ENCODE results near the gene PTGDR2. TPM values are rescaled to one million over a fixed set of nuclear protein-coding genes. Genes with fewer than 3 reads are reported as not detected.

The PTGDR2 gene
- total and polyA plus RNA-seq, 2 donors (not counting 1 experiment from before 2014, with no cell fraction given): 0.33 to 2.4 TPM

GRCh38 chr11:60803273-60803936 lies 52.3 kb downstream of the PTGDR2 start:
- Histone ChIP-seq H3K4me1 (ENCODE audit: control insufficient read depth, extremely low read depth, insufficient read depth, low read length) (no peaks in the 10 kb centered on the region), H3K4me2 (ENCODE audit: extremely low read depth, insufficient read depth, low read length) (no peak overlapping the region), H3K27ac (ENCODE audit: insufficient read depth, low read length) (no peak overlapping the region), H3K27me3 (ENCODE audit: control insufficient read depth, insufficient read depth, low read length) (peaks cover 8% of the 10 kb centered on the region), H3K9me3 (ENCODE audit: control insufficient read depth, insufficient read depth, low read depth, low read length) (no peaks in the 10 kb centered on the region), H3K4me3 (replicated peaks in 1 of 4; ENCODE audit: control extremely low read depth in 1 of 4, insufficient read depth in 1 of 4, low read depth in 3 of 4, low read length in 4 of 4) (no peak overlapping the region), H3K79me2 (ENCODE audit: control insufficient read depth, insufficient read depth, low read length) (no peaks in the 10 kb centered on the region), H4K20me1 (ENCODE audit: control insufficient read depth, extremely low read depth, insufficient read depth, low read length) (no peaks in the 10 kb centered on the region), H2AFZ (ENCODE audit: low read length) (no peak overlapping the region), H3K9ac (ENCODE audit: insufficient read depth, low read length) (no peak overlapping the region), H3K36me3 (ENCODE audit: control insufficient read depth, insufficient read depth, low read length) (no peaks in the 10 kb centered on the region)
- no peak for DNase-seq (ENCODE audit: low read depth in 2 of 2)
- TF ChIP-seq CTCF (conservative IDR thresholded peaks at IDR 0.05 in 1 of 2, IDR thresholded peaks at IDR 0.05 in 1 of 2; ENCODE audit: low read depth in 1 of 2, low read length in 2 of 2): no peak
- TF ChIP-seq EZH2 (IDR thresholded peaks at IDR 0.05; ENCODE audit: low read length, missing control alignments): no peak

GRCh38 chr11:60801194-60801593 lies 54.6 kb downstream of the PTGDR2 start:
- Histone ChIP-seq H3K9ac (ENCODE audit: insufficient read depth, low read length) (no peak overlapping the region), H3K27ac (ENCODE audit: insufficient read depth, low read length) (no peak overlapping the region), H3K4me3 (replicated peaks in 1 of 4; ENCODE audit: control extremely low read depth in 1 of 4, insufficient read depth in 1 of 4, low read depth in 3 of 4, low read length in 4 of 4) (no peak overlapping the region), H3K9me3 (ENCODE audit: control insufficient read depth, insufficient read depth, low read depth, low read length) (no peaks in the 10 kb centered on the region), H2AFZ (ENCODE audit: low read length) (no peak overlapping the region), H3K4me1 (ENCODE audit: control insufficient read depth, extremely low read depth, insufficient read depth, low read length) (no peaks in the 10 kb centered on the region), H3K4me2 (ENCODE audit: extremely low read depth, insufficient read depth, low read length) (no peak overlapping the region), H3K27me3 (ENCODE audit: control insufficient read depth, insufficient read depth, low read length) (peaks cover 8% of the 10 kb centered on the region), H3K36me3 (ENCODE audit: control insufficient read depth, insufficient read depth, low read length) (no peaks in the 10 kb centered on the region), H4K20me1 (ENCODE audit: control insufficient read depth, extremely low read depth, insufficient read depth, low read length) (no peaks in the 10 kb centered on the region), H3K79me2 (ENCODE audit: control insufficient read depth, insufficient read depth, low read length) (no peaks in the 10 kb centered on the region)
- no peak for TF ChIP-seq EZH2 (IDR thresholded peaks at IDR 0.05; ENCODE audit: low read length, missing control alignments)
- no peak for TF ChIP-seq CTCF (conservative IDR thresholded peaks at IDR 0.05 in 1 of 2, IDR thresholded peaks at IDR 0.05 in 1 of 2; ENCODE audit: low read depth in 1 of 2, low read length in 2 of 2)
- no peak for DNase-seq (ENCODE audit: low read depth in 2 of 2)

Other genes with a start within 250 kb of the PTGDR2 start
- gene MS4A8, start 156.3 kb downstream of the PTGDR2 start, total RNA-seq: not detected in 2 replicates
- gene MS4A8, start 156.3 kb downstream of the PTGDR2 start, polyA plus RNA-seq: not detected in 2 replicates
- gene MS4A18, start 131.2 kb downstream of the PTGDR2 start, total RNA-seq: not detected in 2 replicates
- gene MS4A18, start 131.2 kb downstream of the PTGDR2 start, polyA plus RNA-seq: not detected in 2 replicates
- not detected in 2 replicates for gene MS4A15, start 99.1 kb downstream of the PTGDR2 start, total RNA-seq
- not detected in 2 replicates for gene MS4A15, start 99.1 kb downstream of the PTGDR2 start, polyA plus RNA-seq
- gene MS4A10, start 70.6 kb downstream of the PTGDR2 start, total RNA-seq: not detected in 2 replicates
- not detected in 2 replicates for gene MS4A10, start 70.6 kb downstream of the PTGDR2 start, polyA plus RNA-seq
- gene CCDC86, start 13.8 kb downstream of the PTGDR2 start, total RNA-seq: 7.2 and 7.4 TPM in 2 replicates
- gene CCDC86, start 13.8 kb downstream of the PTGDR2 start, polyA plus RNA-seq: 14.9 and 29.4 TPM in 2 replicates
- under 0.01 TPM in 1 of 2 replicates, not detected in the other for gene ZP1, start 11.6 kb upstream of the PTGDR2 start, total RNA-seq
- gene ZP1, start 11.6 kb upstream of the PTGDR2 start, polyA plus RNA-seq: 0.62 TPM in 1 of 2 replicates, not detected in the other
- 34.7 and 37.7 TPM in 2 replicates for gene PRPF19, start 50.6 kb upstream of the PTGDR2 start, total RNA-seq
- 32.6 and 55.6 TPM in 2 replicates for gene PRPF19, start 50.6 kb upstream of the PTGDR2 start, polyA plus RNA-seq
- 18.7 and 21.5 TPM in 2 replicates for gene TMEM109, start 58.2 kb upstream of the PTGDR2 start, total RNA-seq
- gene TMEM109, start 58.2 kb upstream of the PTGDR2 start, polyA plus RNA-seq: 34.9 and 42.4 TPM in 2 replicates
- gene TMEM132A, start 68.5 kb upstream of the PTGDR2 start, total RNA-seq: 13.2 and 20.8 TPM in 2 replicates
- gene TMEM132A, start 68.5 kb upstream of the PTGDR2 start, polyA plus RNA-seq: 6.7 and 6.9 TPM in 2 replicates
- 19.5 and 29.9 TPM in 2 replicates for gene SLC15A3, start 96.2 kb upstream of the PTGDR2 start, total RNA-seq
- gene SLC15A3, start 96.2 kb upstream of the PTGDR2 start, polyA plus RNA-seq: 5.8 and 10.5 TPM in 2 replicates
- not detected in 2 replicates for gene CD6, start 115.7 kb upstream of the PTGDR2 start, total RNA-seq
- not detected in 2 replicates for gene CD6, start 115.7 kb upstream of the PTGDR2 start, polyA plus RNA-seq
- gene CD5, start 246.5 kb upstream of the PTGDR2 start, total RNA-seq: not detected in 2 replicates
- not detected in 2 replicates for gene CD5, start 246.5 kb upstream of the PTGDR2 start, polyA plus RNA-seq

Data from fibroblast of lung (primary cell).